HepG2 (cell line): Measurements from ENCODE around the gene TAB3. TPM values are rescaled to one million over a fixed set of nuclear protein-coding genes. Genes with fewer than 3 reads are reported as not detected.

Source experiments
- ATAC-seq: fragments of 200-7000 bp; cut with Tn5 transposase; 3 replicates; pipeline ENCODE4 v1.9.1; 2020; ENCODE audit warnings: mild to moderate bottlenecking, moderate library complexity
- BruUV-seq: library from RNA; stranded (reverse); fragments of 400-500 nt; replicated peaks from 2 replicates; lab custom pipeline; 2021; lab: Mats Ljungman, UMichigan
- CTCF ChIA-PET: fragments of 300-600 bp; formaldehyde crosslinking; extraction: SDS; loops from one replicate; lab custom pipeline; 2021; ENCODE audit warnings: low total read pairs, inconsistent platforms, low intra/inter-chr PET ratio; lab: Yijun Ruan, JAX
- POLR2A ChIA-PET: fragments of 350-600 bp; sonication (Branson Sonifier 250); formaldehyde crosslinking; loops from one replicate; lab custom pipeline; 2020; ENCODE audit warnings: antibody characterized with exemption, inconsistent platforms; lab: Yijun Ruan, JAX
- DNase-seq: peaks from one replicate; pipeline ENCODE4 v3.0.0-alpha.2; 2015; ENCODE audit warnings: low spot score
- FAIRE-seq: peaks from 3 replicates; lab custom pipeline; 2011; peaks lifted over from hg19 to GRCh38; lab: Jason Lieb, UNC
- H2AFZ ChIP-seq: one replicate; pipeline ENCODE4 v1.6.1; 2011; ENCODE audit warnings: low read length, inconsistent platforms
- H3K27ac ChIP-seq: fragments of 300-600 bp; 3 replicates; pipeline ENCODE4 v1.8.0; 2011; ENCODE audit warnings: mixed run types, mild to moderate bottlenecking, mixed read lengths, low read length, inconsistent platforms; ENCODE audit not compliant: insufficient read depth; ENCODE audit errors: extremely low read length
- H3K27me3 ChIP-seq, 2 experiments: fragments of 200-600 bp in 1 of 2; 2 replicates in 1 of 2; 3 replicates in 1 of 2; pipeline versions ENCODE4 v1.6.0 to v1.8.0; 2011; ENCODE audit warnings: low read length in 2 of 2, mild to moderate bottlenecking in 2 of 2, moderate library complexity in 2 of 2, inconsistent platforms in 1 of 2; ENCODE audit not compliant: insufficient read depth in 2 of 2, control insufficient read depth in 1 of 2
- H3K36me3 ChIP-seq, 2 experiments: fragments of 200-600 bp in 1 of 2; replicated peaks in 1 of 2; 2 replicates in 1 of 2; 3 replicates in 1 of 2; pipeline versions ENCODE4 v1.5.1 to v1.8.0; 2011; ENCODE audit warnings: low read length in 2 of 2, inconsistent platforms in 1 of 2; ENCODE audit not compliant: insufficient read depth in 2 of 2, control insufficient read depth in 1 of 2
- H3K4me1 ChIP-seq: 2 replicates; pipeline ENCODE4 v1.5.1; 2012; ENCODE audit warnings: low read length, inconsistent platforms; ENCODE audit not compliant: insufficient read depth
- H3K4me2 ChIP-seq: 2 replicates; pipeline ENCODE4 v1.6.0; 2011; ENCODE audit warnings: low read depth, low read length, inconsistent platforms
- H3K4me3 ChIP-seq, 3 experiments: fragments of 200-600 bp in 1 of 3; sonication (generic), shearing (Covaris generic) in 1 of 3; replicated peaks in 1 of 3; 2 replicates each; pipeline ENCODE4 v1.5.1; 2011 to 2016; ENCODE audit warnings: low read length in 3 of 3, inconsistent platforms in 2 of 3, low read depth in 2 of 3, mild to moderate bottlenecking in 2 of 3, control low read depth in 1 of 3, mixed read lengths in 1 of 3; ENCODE audit not compliant: insufficient read depth in 1 of 3
- H3K79me2 ChIP-seq: one replicate; pipeline ENCODE4 v1.6.1; 2011; ENCODE audit warnings: low read length, inconsistent platforms; ENCODE audit not compliant: insufficient read depth
- H3K9ac ChIP-seq: 2 replicates; pipeline ENCODE4 v1.6.0; 2011; ENCODE audit warnings: mild to moderate bottlenecking, low read depth, low read length, inconsistent platforms; ENCODE audit not compliant: insufficient read depth
- H3K9me3 ChIP-seq: 2 replicates; pipeline ENCODE4 v1.5.1; 2012; ENCODE audit warnings: mild to moderate bottlenecking, low read length
- H4K20me1 ChIP-seq: 2 replicates; pipeline ENCODE4 v1.6.0; 2011; ENCODE audit warnings: inconsistent platforms, mild to moderate bottlenecking, low read length, moderate library complexity; ENCODE audit not compliant: insufficient read depth
- HNRNPK ChIP-seq: fragments of 200-400 bp; formaldehyde crosslinking; IDR thresholded peaks from 2 replicates; pipeline ENCODE4 v1.6.1; 2018; ENCODE audit warnings: low read length, low read depth, moderate library complexity, mild to moderate bottlenecking; ENCODE audit not compliant: poor library complexity, severe bottlenecking
- JUNB ChIP-seq: sonication (generic); formaldehyde crosslinking; IDR thresholded peaks from 2 replicates; pipeline ENCODE4 v1.8.0; 2022; ENCODE audit warnings: missing genetic modification reagents, mild to moderate bottlenecking, borderline replicate concordance
- KLF13 ChIP-seq: sonication (generic); formaldehyde crosslinking; IDR thresholded peaks from 2 replicates; pipeline ENCODE4 v1.4.0; 2020; ENCODE audit warnings: mild to moderate bottlenecking, missing genetic modification reagents
- MYNN ChIP-seq: sonication (generic); formaldehyde crosslinking; IDR thresholded peaks from 2 replicates; pipeline ENCODE4 v1.4.0; 2020; ENCODE audit warnings: mild to moderate bottlenecking, low read depth, missing genetic modification reagents
- SP4 ChIP-seq: sonication (generic); formaldehyde crosslinking; IDR thresholded peaks from 2 replicates; pipeline ENCODE4 v1.8.1; 2023; ENCODE audit warnings: mild to moderate bottlenecking, missing genetic modification reagents
- THYN1 ChIP-seq: sonication (generic); formaldehyde crosslinking; IDR thresholded peaks from 2 replicates; pipeline ENCODE4 v1.8.1; 2023; ENCODE audit warnings: low read depth, mild to moderate bottlenecking, moderate library complexity, missing genetic modification reagents, borderline replicate concordance
- ZNF382 ChIP-seq: sonication (generic); formaldehyde crosslinking; IDR thresholded peaks from 2 replicates; pipeline ENCODE4 v1.5.0; 2020; ENCODE audit warnings: missing genetic modification reagents, mild to moderate bottlenecking, borderline replicate concordance
- WGBS: methylation state at CpG from one replicate; pipeline ENCODE4 v1.1.6; 2017; ENCODE audit warnings: low lambda C conversion rate; 5-methylcytosine and 5-hydroxymethylcytosine counted together
- in situ Hi-C: cut with HindIII; loops from 2 replicates; pipeline ENCODE4 v1.10.0; 2017; ENCODE audit warnings: low pct_unique_long_range_greater_than_20kb; ENCODE audit not compliant: extremely low pct_ligation_motif_present
- intact Hi-C: fragments of 100-400 bp; cut with micrococcal nuclease; formaldehyde crosslinking; loops from one replicate; pipeline ENCODE4 v1.10.0; 2022; ENCODE audit not compliant: unreplicated experiment
- polyA plus RNA-seq, 8 experiments: library from polyadenylated mRNA; depleted of rRNA in 3 of 8; stranded (reverse) in 7 of 8; unstranded in 1 of 8; fragments of >200 nt; fragmentation: Illumina TruSeq in 4 of 8; extraction: Trizol in 4 of 8; gene quantifications; 2 replicates each; pipeline versions ENCODE4 v1.2.1 to v1.2.3, GENCODE V29; 2011 to 2016; ENCODE audit warnings: low read depth in 4 of 8, missing spikeins in 1 of 8, mixed read lengths in 1 of 8; ENCODE audit not compliant: insufficient read depth in 1 of 8
- total RNA-seq, 5 experiments: library from RNA; depleted of rRNA; stranded (reverse); fragments of >200 nt; fragmentation: Illumina TruSeq; extraction: Trizol; gene quantifications; 2 replicates each; pipeline ENCODE4 v1.2.3, GENCODE V29; 2016; ENCODE audit warnings: low read depth in 1 of 5
- TF ChIP-seq, protein P1 (sequence below): sonication (generic); formaldehyde crosslinking; IDR thresholded peaks from 2 replicates; pipeline ENCODE4 v1.5.1; 2020; ENCODE audit warnings: missing genetic modification reagents, mild to moderate bottlenecking, borderline replicate concordance

Gene TAB3
- total and polyA plus RNA-seq, 2 of the 13 experiments (the other 11 are each of a cell fraction or from before 2014, with no cell fraction given): 27.2 to 59.8 TPM

DNA sequence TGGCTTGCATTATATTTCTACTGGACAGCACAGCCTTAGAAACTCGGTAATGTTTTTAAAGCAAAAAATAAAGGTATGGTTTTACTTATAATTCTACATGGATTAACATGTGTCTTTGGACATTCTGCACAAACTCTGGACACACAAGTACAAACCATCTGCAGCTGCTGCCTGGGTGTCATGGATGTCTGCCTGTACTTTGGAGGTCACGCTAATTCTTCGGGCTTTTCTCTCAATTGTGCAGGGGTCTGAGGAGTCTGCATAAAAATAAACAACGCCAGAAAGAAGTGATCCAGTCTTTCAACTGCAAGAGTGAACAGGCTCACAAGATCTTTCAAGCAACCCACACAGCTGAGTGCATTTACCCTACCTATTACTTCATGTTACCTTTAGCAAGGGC is 55.2 kb downstream of the TAB3 start (continued):
- no peak for TF ChIP-seq HNRNPK
- no peak for TF ChIP-seq SP4 (CRISPR knock-in tag)
- no peak for TF ChIP-seq ZNF382 (CRISPR knock-in tag)
- no peak for TF ChIP-seq KLF13 (CRISPR knock-in tag)
- TF ChIP-seq MYNN: no peak
- no peak for TF ChIP-seq THYN1 (CRISPR knock-in tag)

DNA sequence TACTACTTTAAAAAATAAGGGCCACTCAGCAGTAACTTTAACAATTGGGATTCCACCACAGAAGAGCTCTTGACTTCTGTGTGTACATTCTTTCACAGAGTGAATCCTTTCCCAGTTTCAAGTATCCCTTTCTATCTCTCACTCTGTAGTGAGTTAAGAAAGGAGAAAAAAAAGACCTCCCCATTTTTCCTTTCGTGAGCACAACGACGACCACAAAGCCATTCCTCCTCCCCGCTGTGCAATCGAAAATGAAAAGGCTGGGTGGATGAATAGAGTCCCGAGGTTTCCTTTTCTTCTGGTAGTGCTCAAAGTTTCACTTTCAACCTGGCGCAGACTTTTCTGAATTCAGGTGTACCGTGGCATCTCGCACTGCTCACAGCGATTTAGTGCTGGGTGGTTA is 58.0 kb downstream of the TAB3 start:
- Histone ChIP-seq H3K36me3 (peaks cover 1 to 5% of the 10 kb centered on the region in 2 experiments; a peak in 3 of 5 replicates), H3K4me3 (no peak overlapping the region), H3K4me1 (peaks cover 35% of the 10 kb centered on the region), H3K27ac (no peak overlapping the region), H3K9ac (no peak overlapping the region), H3K79me2 (no peaks in the 10 kb centered on the region), H4K20me1 (no peaks in the 10 kb centered on the region), H3K27me3 (no peaks in the 10 kb centered on the region), H3K4me2 (no peak overlapping the region), H2AFZ (no peak overlapping the region), H3K9me3 (no peaks in the 10 kb centered on the region)
- ATAC-seq: no peak
- no TSS peak for BruUV-seq
- ChIA-PET POLR2A (no interaction called here), CTCF (no interaction called here)
- no peak for FAIRE-seq
- intact Hi-C loops (no loop called here), in situ Hi-C loops (no loop called here)
- TF ChIP-seq, protein P1, sequence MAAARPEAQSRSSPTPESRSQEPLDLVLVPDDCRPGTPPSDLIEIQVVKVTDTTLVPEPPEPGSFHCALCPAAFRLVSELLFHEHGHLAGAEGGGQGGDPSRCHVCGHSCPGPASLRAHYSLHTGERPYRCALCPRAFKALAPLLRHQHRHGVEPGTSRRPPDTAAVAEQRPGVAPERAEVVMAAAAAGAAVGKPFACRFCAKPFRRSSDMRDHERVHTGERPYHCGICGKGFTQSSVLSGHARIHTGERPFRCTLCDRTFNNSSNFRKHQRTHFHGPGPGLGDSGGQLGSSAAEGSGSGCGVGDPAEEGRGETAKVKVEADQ (CRISPR knock-in tag): no peak
- TF ChIP-seq JUNB (CRISPR knock-in tag): no peak
- DNase-seq: no peak
- WGBS: 98% methylated on average over 10 of the region's 10 CpGs
